ENCODE measurements around the gene RASD1. TPM values are rescaled to one million over a fixed set of nuclear protein-coding genes. Genes with fewer than 3 reads are reported as not detected.

The RASD1 gene
- total and polyA plus RNA-seq, 2 experiments from 2014 or later: 3.6 to 3.7 TPM

GRCh38 chr17:17527956-17528500, 31.8 kb upstream of the RASD1 start (continued):
- TF ChIP-seq ZNF331 (CRISPR knock-in tag; IDR thresholded peaks at IDR 0.05; ENCODE audit: low read depth): no peak
- TF ChIP-seq ETS1 (IDR thresholded peaks at IDR 0.05): no peak
- TF ChIP-seq REST (IDR thresholded peaks at IDR 0.05; ENCODE audit: unreplicated experiment): no peak
- no peak for TF ChIP-seq EZH2 (IDR thresholded peaks at IDR 0.05; ENCODE audit: low read depth, unreplicated experiment)
- no peak for TF ChIP-seq ZNF114 (CRISPR knock-in tag; IDR thresholded peaks at IDR 0.05)
- TF ChIP-seq POLR2AphosphoS5 (IDR thresholded peaks at IDR 0.05; ENCODE audit: low read depth): no peak
- TF ChIP-seq CREB1 (CRISPR knock-in tag; IDR thresholded peaks at IDR 0.05; ENCODE audit: low read depth): no peak

- H3K9me2 ChIP-seq (ENCODE audit: insufficient read depth): no peaks in the 10 kb centered on the region
- no peak overlapping the region for H3K27ac ChIP-seq (ENCODE audit: low read depth)
- H4K20me1 ChIP-seq (replicated peaks; ENCODE audit: insufficient read depth): no peaks in the 10 kb centered on the region
- no peak overlapping the region for H3K4me3 ChIP-seq
- Mint-ChIP-seq H3K27ac (no peak overlapping the region), H3K27me3 (ENCODE audit: insufficient read depth, low read depth, poor library complexity) (peaks cover 18% of the 10 kb centered on the region), H3K9me3 (peaks cover 6% of the 10 kb centered on the region; the same call in 2 of the 3 replicates), H3K4me3 (no peak overlapping the region), H3K36me3 (ENCODE audit: low read depth) (no peaks in the 10 kb centered on the region; the same call in 2 of the 3 replicates), H3K4me1 (peaks cover 22% of the 10 kb centered on the region)
- no peak overlapping the region for H3K4me2 ChIP-seq
- H3K79me2 ChIP-seq (replicated peaks; ENCODE audit: insufficient read depth): no peaks in the 10 kb centered on the region
- peaks cover 8% of the 10 kb centered on the region for H3K4me1 ChIP-seq (ENCODE audit: insufficient read depth)
- H3F3A ChIP-seq (replicated peaks; ENCODE audit: low read depth): no peaks in the 10 kb centered on the region
- DNase-seq (ENCODE audit: low spot score) (no peak), ATAC-seq (no peak)
- no peak overlapping the region for H2AFZ ChIP-seq
- no peaks in the 10 kb centered on the region for H3K36me3 ChIP-seq (ENCODE audit: insufficient read depth)
- H3K27me3 ChIP-seq (ENCODE audit: insufficient read depth): no peaks in the 10 kb centered on the region
- TF ChIP-seq EZH2phosphoT487 (IDR thresholded peaks at IDR 0.05; ENCODE audit: unreplicated experiment): no peak
Measured at GRCh38 chr17:17527534-17527933, 31.3 kb upstream of the RASD1 start.

- Histone ChIP-seq H3K9me2 (ENCODE audit: insufficient read depth) (no peaks in the 10 kb centered on the region), H2AFZ (no peak overlapping the region), H3K27me3 (ENCODE audit: insufficient read depth) (no peaks in the 10 kb centered on the region), H3K36me3 (ENCODE audit: insufficient read depth) (no peaks in the 10 kb centered on the region), H3K4me1 (ENCODE audit: insufficient read depth) (peaks cover 8% of the 10 kb centered on the region), H3F3A (replicated peaks; ENCODE audit: low read depth) (no peaks in the 10 kb centered on the region), H3K27ac (ENCODE audit: low read depth) (no peak overlapping the region), H3K4me3 (no peak overlapping the region), H3K79me2 (replicated peaks; ENCODE audit: insufficient read depth) (no peaks in the 10 kb centered on the region), H3K4me2 (no peak overlapping the region), H4K20me1 (replicated peaks; ENCODE audit: insufficient read depth) (no peaks in the 10 kb centered on the region)
- Mint-ChIP-seq H3K4me3 (no peak overlapping the region), H3K27me3 (ENCODE audit: insufficient read depth, low read depth, poor library complexity) (peaks cover 19% of the 10 kb centered on the region), H3K27ac (0 out of 2 replicates have a peak overlapping the region, but pooled peaks have one; percentile 31), H3K4me1 (peaks cover 28% of the 10 kb centered on the region), H3K36me3 (ENCODE audit: low read depth) (no peaks in the 10 kb centered on the region; the same call in 2 of the 3 replicates), H3K9me3 (peaks cover 6% of the 10 kb centered on the region; the same call in 2 of the 3 replicates)
- ATAC-seq (no peak), DNase-seq (ENCODE audit: low spot score) (no peak)
- no peak for TF ChIP-seq ZNF331 (CRISPR knock-in tag; IDR thresholded peaks at IDR 0.05; ENCODE audit: low read depth)
- no peak for TF ChIP-seq EZH2 (IDR thresholded peaks at IDR 0.05; ENCODE audit: low read depth, unreplicated experiment)
- TF ChIP-seq REST (IDR thresholded peaks at IDR 0.05; ENCODE audit: unreplicated experiment): no peak
- TF ChIP-seq CREB1 (CRISPR knock-in tag; IDR thresholded peaks at IDR 0.05; ENCODE audit: low read depth): no peak
- TF ChIP-seq CTCF (conservative IDR thresholded peaks at IDR 0.05; ENCODE audit: low read depth in 2 of 2): no peak
- TF ChIP-seq EZH2phosphoT487 (IDR thresholded peaks at IDR 0.05; ENCODE audit: unreplicated experiment): no peak
- TF ChIP-seq ZNF114 (CRISPR knock-in tag; IDR thresholded peaks at IDR 0.05): no peak
- TF ChIP-seq ETS1 (IDR thresholded peaks at IDR 0.05): no peak
Measured at GRCh38 chr17:17526369-17526768, 30.2 kb upstream of the RASD1 start.
